ENCODE measurements around the gene IGFBP6. TPM values are rescaled to one million over a fixed set of nuclear protein-coding genes. Genes with fewer than 3 reads are reported as not detected.

Gene IGFBP6
- total and polyA plus RNA-seq, 2 donors (not counting 1 experiment from before 2014, with no cell fraction given), result 0.30 TPM; not detected in 1

DNA sequence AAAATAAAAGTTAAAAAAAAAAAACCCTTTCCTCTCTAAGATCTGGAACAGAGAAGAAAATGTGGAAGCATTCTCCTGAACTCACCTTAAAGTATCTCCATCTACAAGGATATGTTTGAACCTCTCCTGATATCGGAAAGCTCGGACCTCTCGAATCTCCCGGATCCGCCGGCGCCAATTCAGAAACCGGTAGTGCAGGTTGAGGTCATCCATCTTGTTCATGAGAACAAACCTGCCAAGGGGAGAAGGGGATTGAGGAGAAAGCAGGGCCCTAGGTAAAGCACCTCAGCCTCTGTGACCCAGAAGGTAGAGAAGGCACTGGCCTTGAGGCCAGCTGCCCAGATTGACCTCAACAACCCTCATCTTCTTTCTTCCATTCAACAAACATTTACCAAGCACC, 20.4 kb upstream of the IGFBP6 start:
- peaks cover 16 to 32% of the 10 kb centered on the region in 2 donors for H3K4me1 ChIP-seq (ENCODE audit: control insufficient read depth in 2 of 2, insufficient read depth in 2 of 2, low read length in 2 of 2)
- no peak overlapping the region for H3K4me2 ChIP-seq (replicated peaks; ENCODE audit: low read depth, low read length, poor library complexity, severe bottlenecking)
- no peaks in the 10 kb centered on the region for H3K9me3 Mint-ChIP-seq (ENCODE audit: insufficient read depth)
- H3K4me3 Mint-ChIP-seq, result peak overlapping the region; percentile 95
- H2AFZ ChIP-seq (ENCODE audit: insufficient read depth, low read depth, low read length, poor library complexity, severe bottlenecking), result no peak overlapping the region
- no peak overlapping the region for H3K27ac Mint-ChIP-seq
- H3K9ac ChIP-seq (ENCODE audit: low read length), result no peak overlapping the region
- ATAC-seq (ENCODE audit: low read depth) (no peak), DNase-seq (no peak)
- intact Hi-C loops (cut with micrococcal nuclease), result loop anchor here (10.0 kb wide), 1 partner anchor 248 kb away; the partner anchor contains the start of gene AAAS
- CTCF ChIA-PET, result interaction anchor here (0.7 to 6.9 kb wide), 5 partner anchors 12 to 1814 kb away, joined by 3 to 62 read pairs (median 6); partner anchors contain the start of gene IGFBP6
- no peaks in the 10 kb centered on the region for H3K9me3 ChIP-seq (ENCODE audit: control extremely low read depth in 1 of 3, control insufficient read depth in 2 of 3, insufficient read depth in 1 of 3, low read length in 2 of 3)
- peaks cover 27% of the 10 kb centered on the region for H3K79me2 ChIP-seq (ENCODE audit: control insufficient read depth, insufficient read depth, low read length)
- peaks cover 47% of the 10 kb centered on the region for H3K4me1 Mint-ChIP-seq
- WGBS (ENCODE audit: insufficient coverage), result 100% methylated on average over 3 of the region's 8 CpGs
- no peak for TF ChIP-seq EZH2 (IDR thresholded peaks at IDR 0.05; ENCODE audit: borderline replicate concordance, insufficient read depth, low read depth, low read length, poor library complexity, severe bottlenecking)
- TF ChIP-seq, protein P1, sequence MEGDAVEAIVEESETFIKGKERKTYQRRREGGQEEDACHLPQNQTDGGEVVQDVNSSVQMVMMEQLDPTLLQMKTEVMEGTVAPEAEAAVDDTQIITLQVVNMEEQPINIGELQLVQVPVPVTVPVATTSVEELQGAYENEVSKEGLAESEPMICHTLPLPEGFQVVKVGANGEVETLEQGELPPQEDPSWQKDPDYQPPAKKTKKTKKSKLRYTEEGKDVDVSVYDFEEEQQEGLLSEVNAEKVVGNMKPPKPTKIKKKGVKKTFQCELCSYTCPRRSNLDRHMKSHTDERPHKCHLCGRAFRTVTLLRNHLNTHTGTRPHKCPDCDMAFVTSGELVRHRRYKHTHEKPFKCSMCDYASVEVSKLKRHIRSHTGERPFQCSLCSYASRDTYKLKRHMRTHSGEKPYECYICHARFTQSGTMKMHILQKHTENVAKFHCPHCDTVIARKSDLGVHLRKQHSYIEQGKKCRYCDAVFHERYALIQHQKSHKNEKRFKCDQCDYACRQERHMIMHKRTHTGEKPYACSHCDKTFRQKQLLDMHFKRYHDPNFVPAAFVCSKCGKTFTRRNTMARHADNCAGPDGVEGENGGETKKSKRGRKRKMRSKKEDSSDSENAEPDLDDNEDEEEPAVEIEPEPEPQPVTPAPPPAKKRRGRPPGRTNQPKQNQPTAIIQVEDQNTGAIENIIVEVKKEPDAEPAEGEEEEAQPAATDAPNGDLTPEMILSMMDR (IDR thresholded peaks at IDR 0.05), result no peak
- H3K27ac ChIP-seq (ENCODE audit: low read length in 2 of 2), result no peak overlapping the region
- H3K27me3 ChIP-seq (replicated peaks in 1 of 4; ENCODE audit: control extremely low read depth in 1 of 4, control insufficient read depth in 3 of 4, insufficient read depth in 4 of 4, low read length in 3 of 4), result peaks cover 0 to 4% (median 0%) of the 10 kb centered on the region in 4 experiments
- H3K4me3 ChIP-seq (ENCODE audit: control extremely low read depth in 1 of 5, extremely low read depth in 1 of 5, insufficient read depth in 1 of 5, low read depth in 2 of 5, low read length in 4 of 5), result no peak overlapping the region
- POLR2A ChIA-PET, result no interaction called here
- H3K36me3 ChIP-seq (replicated peaks in 1 of 2; ENCODE audit: control extremely low read depth in 1 of 2, control insufficient read depth in 1 of 2, extremely low read depth in 1 of 2, insufficient read depth in 2 of 2, low read length in 1 of 2), result peaks cover 0 to 39% of the 10 kb centered on the region in 2 experiments
- H3K27me3 Mint-ChIP-seq, result peaks cover 4% of the 10 kb centered on the region
- peaks cover 22% of the 10 kb centered on the region for H4K20me1 ChIP-seq (ENCODE audit: control insufficient read depth, insufficient read depth, low read length, poor library complexity, severe bottlenecking)

Data from B cell (primary cell).